ENCODE measurements around the gene STAG2.

DNA sequence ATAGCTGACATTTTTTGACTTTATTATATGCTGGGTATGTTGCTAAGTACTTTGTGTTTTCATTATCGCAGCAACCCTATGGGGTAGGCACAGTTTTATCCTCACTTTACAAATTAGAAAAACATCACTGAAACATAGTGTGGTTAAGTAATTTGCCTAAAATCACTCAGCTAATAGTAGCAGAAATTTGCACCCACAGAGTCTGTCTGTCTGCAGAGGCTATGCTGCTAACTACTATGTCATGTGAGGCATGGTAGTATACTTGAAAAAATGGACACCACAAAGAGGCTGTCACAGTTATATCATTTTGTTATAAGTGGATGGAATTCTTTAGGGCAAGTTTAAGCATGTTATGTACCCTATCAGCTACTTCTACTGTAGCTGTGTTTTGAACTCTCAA is 69.0 kb downstream of the STAG2 start:
- TF ChIP-seq, protein P1, sequence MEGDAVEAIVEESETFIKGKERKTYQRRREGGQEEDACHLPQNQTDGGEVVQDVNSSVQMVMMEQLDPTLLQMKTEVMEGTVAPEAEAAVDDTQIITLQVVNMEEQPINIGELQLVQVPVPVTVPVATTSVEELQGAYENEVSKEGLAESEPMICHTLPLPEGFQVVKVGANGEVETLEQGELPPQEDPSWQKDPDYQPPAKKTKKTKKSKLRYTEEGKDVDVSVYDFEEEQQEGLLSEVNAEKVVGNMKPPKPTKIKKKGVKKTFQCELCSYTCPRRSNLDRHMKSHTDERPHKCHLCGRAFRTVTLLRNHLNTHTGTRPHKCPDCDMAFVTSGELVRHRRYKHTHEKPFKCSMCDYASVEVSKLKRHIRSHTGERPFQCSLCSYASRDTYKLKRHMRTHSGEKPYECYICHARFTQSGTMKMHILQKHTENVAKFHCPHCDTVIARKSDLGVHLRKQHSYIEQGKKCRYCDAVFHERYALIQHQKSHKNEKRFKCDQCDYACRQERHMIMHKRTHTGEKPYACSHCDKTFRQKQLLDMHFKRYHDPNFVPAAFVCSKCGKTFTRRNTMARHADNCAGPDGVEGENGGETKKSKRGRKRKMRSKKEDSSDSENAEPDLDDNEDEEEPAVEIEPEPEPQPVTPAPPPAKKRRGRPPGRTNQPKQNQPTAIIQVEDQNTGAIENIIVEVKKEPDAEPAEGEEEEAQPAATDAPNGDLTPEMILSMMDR (conservative IDR thresholded peaks at IDR 0.05; ENCODE audit: low read length), result no peak
- TF ChIP-seq EZH2phosphoT487 (IDR thresholded peaks at IDR 0.05; ENCODE audit: borderline replicate concordance), result no peak
